ENCODE measurements around the gene OGDH. TPM values are rescaled to one million over a fixed set of nuclear protein-coding genes. Genes with fewer than 3 reads are reported as not detected.

Gene OGDH
- total and polyA plus RNA-seq, 2 of the 13 experiments (the other 11 are each of a cell fraction or from before 2014, with no cell fraction given): 17.4 to 25.4 TPM

DNA sequence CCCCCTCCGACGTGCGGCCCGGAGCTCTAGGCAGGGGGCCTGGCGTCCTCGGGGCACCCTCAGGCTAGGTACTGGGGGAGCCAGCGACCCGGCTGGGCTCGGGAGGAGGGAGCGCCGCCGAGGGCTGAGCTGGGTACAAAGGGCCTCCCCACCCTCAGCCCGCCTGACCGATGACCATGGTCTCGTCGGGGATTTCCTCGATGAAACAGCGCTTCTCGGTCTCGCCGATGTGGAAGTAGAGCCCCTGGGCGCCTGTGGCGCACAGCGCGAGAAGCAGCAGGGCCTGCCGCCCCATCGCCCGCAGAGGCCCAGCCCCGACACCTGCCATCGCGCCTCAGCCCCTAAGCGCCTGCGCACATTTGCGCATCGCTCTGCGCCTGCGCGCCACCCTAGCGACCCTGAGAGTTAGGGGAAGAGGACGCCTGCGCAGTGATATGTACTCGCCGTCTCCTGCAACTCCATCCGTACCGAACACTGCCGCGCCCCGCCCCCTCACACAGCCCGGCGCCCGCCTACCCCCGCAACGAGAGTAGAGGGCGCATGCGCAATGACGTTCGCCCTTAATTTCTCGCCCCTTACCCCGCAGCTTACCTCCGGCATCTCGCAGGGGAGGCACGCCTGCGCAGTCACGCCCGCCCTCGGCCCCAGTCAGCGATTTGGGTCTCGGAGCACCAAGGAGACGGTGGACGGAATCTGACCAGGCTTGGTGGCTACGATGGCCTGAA, 24.4 kb upstream of the OGDH start, which contains the start of gene TMED4 (continued):
- TF ChIP-seq ZNF205 (CRISPR knock-in tag; IDR thresholded peaks at IDR 0.05) (0 out of 2 replicates have a peak, but pooled peaks have one; percentile 11), TCF12 (IDR thresholded peaks at IDR 0.05) (no peak), TCF12 (CRISPR knock-in tag; IDR thresholded peaks at IDR 0.05) (no peak), NR2F6 (IDR thresholded peaks at IDR 0.05) (no peak), NR2F6 (CRISPR knock-in tag; IDR thresholded peaks at IDR 0.05) (peak; percentile 4; the same call in 1 of the 2 replicates), NKX3-1 (CRISPR knock-in tag; IDR thresholded peaks at IDR 0.05) (peak; percentile 20; the same call in 1 of the 2 replicates), ISL2 (CRISPR knock-in tag; IDR thresholded peaks at IDR 0.05) (peak; percentile 53; the same call in 1 of the 2 replicates), FOXJ3 (CRISPR knock-in tag; IDR thresholded peaks at IDR 0.05; ENCODE audit: borderline replicate concordance) (peak; percentile 48; the same call in 1 of the 2 replicates), SRSF1 (optimal IDR thresholded peaks at IDR 0.05; ENCODE audit: low read depth, low read length) (peak; percentile 58), ZNF777 (CRISPR knock-in tag; IDR thresholded peaks at IDR 0.05) (peak; percentile 74), JUND (CRISPR knock-in tag; IDR thresholded peaks at IDR 0.05) (no peak), TAF1 (CRISPR knock-in tag; IDR thresholded peaks at IDR 0.05) (peak; percentile 93), PRPF4 (IDR thresholded peaks at IDR 0.05; ENCODE audit: low read depth, low read length, poor library complexity, severe bottlenecking) (no peak), ZNF746 (CRISPR knock-in tag; IDR thresholded peaks at IDR 0.05) (peak; percentile 68; the same call in 1 of the 2 replicates), ZNF225 (CRISPR knock-in tag; IDR thresholded peaks at IDR 0.05) (peak; percentile 16; the same call in 1 of the 2 replicates), SATB2 (CRISPR knock-in tag; IDR thresholded peaks at IDR 0.05) (no peak), ESRRA (CRISPR knock-in tag; IDR thresholded peaks at IDR 0.05; ENCODE audit: low read depth) (0 out of 2 replicates have a peak, but pooled peaks have one; percentile 50), ZNF263 (CRISPR knock-in tag; IDR thresholded peaks at IDR 0.05) (peak; percentile 71), NPAS2 (CRISPR knock-in tag; IDR thresholded peaks at IDR 0.05; ENCODE audit: borderline replicate concordance) (no peak), KAT7 (CRISPR knock-in tag; IDR thresholded peaks at IDR 0.05; ENCODE audit: borderline replicate concordance) (0 out of 2 replicates have a peak, but pooled peaks have one; percentile 65), RCOR2 (CRISPR knock-in tag; IDR thresholded peaks at IDR 0.05) (no peak), ZNF768 (CRISPR knock-in tag; IDR thresholded peaks at IDR 0.05) (peak; percentile 37), PHF8 (CRISPR knock-in tag; IDR thresholded peaks at IDR 0.05) (peak; percentile 96)
- TF ChIP-seq, protein P1, sequence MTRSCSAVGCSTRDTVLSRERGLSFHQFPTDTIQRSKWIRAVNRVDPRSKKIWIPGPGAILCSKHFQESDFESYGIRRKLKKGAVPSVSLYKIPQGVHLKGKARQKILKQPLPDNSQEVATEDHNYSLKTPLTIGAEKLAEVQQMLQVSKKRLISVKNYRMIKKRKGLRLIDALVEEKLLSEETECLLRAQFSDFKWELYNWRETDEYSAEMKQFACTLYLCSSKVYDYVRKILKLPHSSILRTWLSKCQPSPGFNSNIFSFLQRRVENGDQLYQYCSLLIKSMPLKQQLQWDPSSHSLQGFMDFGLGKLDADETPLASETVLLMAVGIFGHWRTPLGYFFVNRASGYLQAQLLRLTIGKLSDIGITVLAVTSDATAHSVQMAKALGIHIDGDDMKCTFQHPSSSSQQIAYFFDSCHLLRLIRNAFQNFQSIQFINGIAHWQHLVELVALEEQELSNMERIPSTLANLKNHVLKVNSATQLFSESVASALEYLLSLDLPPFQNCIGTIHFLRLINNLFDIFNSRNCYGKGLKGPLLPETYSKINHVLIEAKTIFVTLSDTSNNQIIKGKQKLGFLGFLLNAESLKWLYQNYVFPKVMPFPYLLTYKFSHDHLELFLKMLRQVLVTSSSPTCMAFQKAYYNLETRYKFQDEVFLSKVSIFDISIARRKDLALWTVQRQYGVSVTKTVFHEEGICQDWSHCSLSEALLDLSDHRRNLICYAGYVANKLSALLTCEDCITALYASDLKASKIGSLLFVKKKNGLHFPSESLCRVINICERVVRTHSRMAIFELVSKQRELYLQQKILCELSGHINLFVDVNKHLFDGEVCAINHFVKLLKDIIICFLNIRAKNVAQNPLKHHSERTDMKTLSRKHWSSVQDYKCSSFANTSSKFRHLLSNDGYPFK (CRISPR knock-in tag; IDR thresholded peaks at IDR 0.05; ENCODE audit: borderline replicate concordance): peak; percentile 44; the same call in 1 of the 2 replicates
- TF ChIP-seq, protein P2, sequence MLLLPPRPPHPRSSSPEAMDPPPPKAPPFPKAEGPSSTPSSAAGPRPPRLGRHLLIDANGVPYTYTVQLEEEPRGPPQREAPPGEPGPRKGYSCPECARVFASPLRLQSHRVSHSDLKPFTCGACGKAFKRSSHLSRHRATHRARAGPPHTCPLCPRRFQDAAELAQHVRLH (CRISPR knock-in tag; IDR thresholded peaks at IDR 0.05; ENCODE audit: borderline replicate concordance, low read depth): peak; percentile 40; the same call in 1 of the 2 replicates
- TF ChIP-seq, protein P3, sequence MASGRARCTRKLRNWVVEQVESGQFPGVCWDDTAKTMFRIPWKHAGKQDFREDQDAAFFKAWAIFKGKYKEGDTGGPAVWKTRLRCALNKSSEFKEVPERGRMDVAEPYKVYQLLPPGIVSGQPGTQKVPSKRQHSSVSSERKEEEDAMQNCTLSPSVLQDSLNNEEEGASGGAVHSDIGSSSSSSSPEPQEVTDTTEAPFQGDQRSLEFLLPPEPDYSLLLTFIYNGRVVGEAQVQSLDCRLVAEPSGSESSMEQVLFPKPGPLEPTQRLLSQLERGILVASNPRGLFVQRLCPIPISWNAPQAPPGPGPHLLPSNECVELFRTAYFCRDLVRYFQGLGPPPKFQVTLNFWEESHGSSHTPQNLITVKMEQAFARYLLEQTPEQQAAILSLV (CRISPR knock-in tag; IDR thresholded peaks at IDR 0.05; ENCODE audit: borderline replicate concordance): peak; percentile 66; the same call in 1 of the 2 replicates
